Measurements from ENCODE around the gene CIC. TPM values are rescaled to one million over a fixed set of nuclear protein-coding genes. Genes with fewer than 3 reads are reported as not detected.

The CIC gene
- total and polyA plus RNA-seq, 4 experiments from 2014 or later = 3.5 to 82.6 (median 81.6) TPM; not detected in 1

DNA sequence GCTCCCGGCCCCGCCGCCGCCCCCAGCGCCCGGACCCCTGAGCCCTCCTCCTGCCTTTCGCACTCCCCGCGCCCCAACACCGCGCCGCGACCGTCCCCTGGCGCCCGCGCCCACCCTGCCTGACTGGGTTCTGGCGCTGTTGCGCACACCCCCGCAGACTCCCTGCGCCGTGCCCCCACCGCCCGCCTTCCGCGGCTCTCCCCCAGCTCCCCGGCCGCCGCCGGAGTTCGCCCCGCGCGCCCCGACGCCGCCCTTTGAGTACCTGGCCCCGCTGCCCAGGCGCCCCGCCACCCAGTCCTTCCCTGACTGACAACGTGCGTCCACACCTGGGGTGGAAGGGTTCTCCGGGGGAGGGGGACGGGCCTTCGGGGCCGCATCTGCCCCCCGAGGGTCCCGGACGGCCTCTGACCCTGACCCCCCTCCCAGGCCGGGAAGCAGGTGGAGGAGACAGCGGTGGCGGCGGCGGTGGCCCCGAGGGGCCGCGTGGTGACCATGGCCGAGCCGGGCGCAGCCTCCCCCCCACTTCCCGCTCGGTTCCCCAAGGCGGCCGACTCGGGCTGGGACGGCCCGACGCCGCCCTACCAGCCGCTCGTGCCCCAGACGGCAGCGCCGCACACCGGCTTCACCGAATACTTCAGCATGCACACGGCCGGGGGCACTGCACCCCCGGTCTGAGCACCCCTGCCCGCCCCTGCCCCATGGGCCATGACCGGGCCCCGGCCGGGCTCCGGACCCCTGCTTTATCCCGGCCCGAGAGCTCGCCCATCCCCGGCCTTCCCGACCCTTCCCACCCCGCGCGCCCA lies 55.0 kb downstream of the CIC start:
- Histone ChIP-seq H3K27me3 (ENCODE audit: insufficient read depth, low read length) (no peaks in the 10 kb centered on the region), H3K9me3 (ENCODE audit: control insufficient read depth in 1 of 2, low read length in 2 of 2) (no peaks in the 10 kb centered on the region), H3K36me3 (ENCODE audit: insufficient read depth, low read length) (no peaks in the 10 kb centered on the region), H3K4me3 (ENCODE audit: low read length in 2 of 2) (peak overlapping the region in 1 of 2 donors; percentile 66), H3K27ac (ENCODE audit: low read depth, low read length) (no peak overlapping the region), H3K4me1 (ENCODE audit: insufficient read depth, low read length) (peaks cover 19% of the 10 kb centered on the region)
- DNase-seq = peak in 3 of 5 donors; percentile 16 to 49 (median 30)
- H3K27me3 Mint-ChIP-seq = peaks cover 5 to 12% of the 10 kb centered on the region in 2 donors
- no peak overlapping the region for H3K27ac Mint-ChIP-seq
- H3K4me3 Mint-ChIP-seq = peak overlapping the region in 3 of 8 donors; percentile 36 to 94 (median 59)
- ChIA-PET CTCF (ENCODE audit: partially characterized antibody) (interaction anchor here (2.1 to 3.9 kb wide), 2 partner anchors 26 to 214 kb away, joined by 10 to 23 read pairs; no protein-coding TSS in a partner anchor), POLR2A (ENCODE audit: partially characterized antibody) (interaction anchor here (1.2 kb wide), 1 partner anchor 748 kb away, joined by 3 read pairs; the partner anchor contains the start of gene CEACAM21)
- intact Hi-C loops (cut with micrococcal nuclease) = loop anchor here (2.0 kb wide), 2 partner anchors 73 to 99 kb away; no protein-coding TSS in a partner anchor
- peaks cover 7 to 31% (median 20%) of the 10 kb centered on the region in 4 donors for H3K4me1 Mint-ChIP-seq
- H3K9me3 Mint-ChIP-seq = no peaks in the 10 kb centered on the region
- H3K36me3 Mint-ChIP-seq = peaks cover 0 to 7% of the 10 kb centered on the region in 2 donors

DNA sequence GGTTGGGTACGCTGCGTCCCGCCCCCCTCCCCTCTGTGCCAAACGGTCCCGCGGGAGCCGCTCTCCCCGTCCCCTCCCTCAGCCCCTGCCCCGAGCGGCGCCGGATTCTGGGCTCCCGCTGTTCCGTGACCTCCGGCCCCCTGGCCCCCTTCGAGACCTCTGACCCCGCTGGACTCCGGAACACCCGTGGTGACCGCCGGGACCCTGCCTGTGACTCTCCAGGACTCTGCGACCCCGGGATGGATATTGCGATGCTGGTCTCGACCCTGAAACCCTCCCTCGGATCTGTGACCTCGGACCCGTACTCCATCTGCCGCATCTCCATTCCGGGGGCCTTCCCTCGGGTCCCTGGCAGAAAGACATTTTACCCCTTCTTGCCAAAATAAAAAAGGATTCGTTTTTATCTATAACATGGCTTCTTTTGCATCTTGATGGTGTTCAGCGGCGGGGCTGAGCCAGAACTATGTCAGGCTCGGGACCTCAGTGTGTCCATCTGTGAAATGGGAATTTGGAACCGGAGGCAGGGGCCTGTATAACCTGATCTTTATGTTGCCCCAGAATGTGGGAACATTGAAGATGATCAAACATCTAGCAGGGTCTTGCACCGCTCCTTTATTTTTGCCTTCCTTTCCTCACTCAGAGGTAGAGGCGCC lies 55.7 kb downstream of the CIC start:
- ChIA-PET CTCF (ENCODE audit: partially characterized antibody) (interaction anchor here (3.9 kb wide), 1 partner anchor 215 kb away, joined by 23 read pairs; no protein-coding TSS in a partner anchor), POLR2A (ENCODE audit: partially characterized antibody) (no interaction called here)
- Mint-ChIP-seq H3K4me1 (peaks cover 7 to 31% (median 20%) of the 10 kb centered on the region in 4 donors), H3K9me3 (no peaks in the 10 kb centered on the region), H3K27ac (peak overlapping the region; percentile 75 to 91 (median 89)), H3K4me3 (peak overlapping the region; percentile 89 to 95 (median 92)), H3K36me3 (peaks cover 0 to 7% of the 10 kb centered on the region in 2 donors), H3K27me3 (peaks cover 5 to 12% of the 10 kb centered on the region in 2 donors)
- no peak for DNase-seq
- intact Hi-C loops (cut with micrococcal nuclease) = loop anchor here (1.0 to 2.0 kb wide), 11 partner anchors 22 to 248 kb away; partner anchors contain the start of genes ERF, GSK3A, PAFAH1B3 and POU2F2
- Histone ChIP-seq H3K27ac (ENCODE audit: low read depth, low read length) (no peak overlapping the region), H3K27me3 (ENCODE audit: insufficient read depth, low read length) (no peaks in the 10 kb centered on the region), H3K4me1 (ENCODE audit: insufficient read depth, low read length) (peaks cover 19% of the 10 kb centered on the region), H3K4me3 (ENCODE audit: low read length in 2 of 2) (peak overlapping the region; percentile 66 to 67), H3K36me3 (ENCODE audit: insufficient read depth, low read length) (no peaks in the 10 kb centered on the region), H3K9me3 (ENCODE audit: control insufficient read depth in 1 of 2, low read length in 2 of 2) (no peaks in the 10 kb centered on the region)

DNA sequence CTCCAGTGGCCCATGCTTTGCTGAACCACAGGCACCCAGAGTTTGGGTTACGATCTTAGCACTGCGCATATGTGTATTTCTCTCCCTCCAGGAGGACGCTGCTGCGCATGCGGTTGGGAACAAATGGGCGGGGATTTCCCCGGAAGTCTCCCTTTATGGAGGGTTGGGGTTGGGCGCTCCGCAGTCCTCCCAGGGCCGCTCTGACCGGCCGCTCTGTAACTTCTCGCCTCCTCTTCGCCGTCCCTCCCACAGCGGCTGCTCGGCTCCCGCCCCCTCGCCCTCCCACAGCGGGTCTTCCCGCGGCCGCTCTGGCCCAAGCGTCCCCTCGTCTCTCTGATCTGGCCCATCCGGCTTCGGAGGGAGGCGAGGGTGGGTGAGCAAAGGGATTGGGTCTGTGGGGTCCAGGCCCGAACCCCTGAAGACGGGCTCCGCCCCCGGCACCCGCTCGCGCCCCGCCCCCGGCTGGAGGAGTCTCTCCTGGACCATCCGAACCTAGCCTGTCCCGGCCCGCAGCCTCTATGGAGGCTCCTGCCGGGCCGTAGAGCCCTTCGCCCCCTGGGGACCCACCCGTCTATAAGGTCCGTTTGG lies 56.4 kb downstream of the CIC start, which contains the start of gene MEGF8:
MEGF8 (plus strand) TSS at position 328 of the 588 bp plus-strand sequence. CDS start 609 bp downstream, outside the sequence.
- Mint-ChIP-seq H3K36me3 (peaks cover 0 to 7% of the 10 kb centered on the region in 2 donors), H3K27ac (peak within 1 kb of the TSS; percentile 85 to 91 (median 90)), H3K4me3 (peak within 1 kb of the TSS; percentile 89 to 95 (median 92)), H3K4me1 (peaks cover 7 to 31% (median 20%) of the 10 kb centered on the region in 4 donors), H3K27me3 (peaks cover 5 to 12% of the 10 kb centered on the region in 2 donors), H3K9me3 (no peaks in the 10 kb centered on the region)
- ChIA-PET POLR2A (ENCODE audit: partially characterized antibody) (no interaction called here), CTCF (ENCODE audit: partially characterized antibody) (no interaction called here)
- Histone ChIP-seq H3K9me3 (ENCODE audit: control insufficient read depth in 1 of 2, low read length in 2 of 2) (no peaks in the 10 kb centered on the region), H3K4me3 (ENCODE audit: low read length in 2 of 2) (peak within 1 kb of the TSS; percentile 66 to 90), H3K27me3 (ENCODE audit: insufficient read depth, low read length) (no peaks in the 10 kb centered on the region), H3K36me3 (ENCODE audit: insufficient read depth, low read length) (no peaks in the 10 kb centered on the region), H3K4me1 (ENCODE audit: insufficient read depth, low read length) (peaks cover 19% of the 10 kb centered on the region), H3K27ac (ENCODE audit: low read depth, low read length) (peak within 1 kb of the TSS; percentile 81)
- intact Hi-C loops (cut with micrococcal nuclease) = loop anchor here (1.0 to 2.0 kb wide), 11 partner anchors 23 to 249 kb away; partner anchors contain the start of genes ERF, GSK3A, PAFAH1B3 and POU2F2
- peak; percentile 97 to 99 (median 99) for DNase-seq

- H3K27ac Mint-ChIP-seq = peak overlapping the region; percentile 85 to 90 (median 89)
- intact Hi-C loops (cut with micrococcal nuclease) = loop anchor here (1.0 to 2.0 kb wide), 11 partner anchors 24 to 250 kb away; partner anchors contain the start of genes ERF, GSK3A, PAFAH1B3 and POU2F2
- Histone ChIP-seq H3K4me3 (ENCODE audit: low read length in 2 of 2) (peak overlapping the region; percentile 66 to 90), H3K27me3 (ENCODE audit: insufficient read depth, low read length) (no peaks in the 10 kb centered on the region), H3K36me3 (ENCODE audit: insufficient read depth, low read length) (no peaks in the 10 kb centered on the region), H3K27ac (ENCODE audit: low read depth, low read length) (peak overlapping the region; percentile 81), H3K9me3 (ENCODE audit: control insufficient read depth in 1 of 2, low read length in 2 of 2) (no peaks in the 10 kb centered on the region), H3K4me1 (ENCODE audit: insufficient read depth, low read length) (peaks cover 19% of the 10 kb centered on the region)
- H3K27me3 Mint-ChIP-seq = peaks cover 5 to 12% of the 10 kb centered on the region in 2 donors
- POLR2A ChIA-PET (ENCODE audit: partially characterized antibody) = interaction anchor here (0.7 kb wide), 1 partner anchor 82 kb away, joined by 3 read pairs; no protein-coding TSS in a partner anchor
- H3K4me3 Mint-ChIP-seq = peak overlapping the region; percentile 89 to 95 (median 92)
- CTCF ChIA-PET (ENCODE audit: partially characterized antibody) = no interaction called here
- no peaks in the 10 kb centered on the region for H3K9me3 Mint-ChIP-seq
- peaks cover 0 to 7% of the 10 kb centered on the region in 2 donors for H3K36me3 Mint-ChIP-seq
- peaks cover 7 to 31% (median 20%) of the 10 kb centered on the region in 4 donors for H3K4me1 Mint-ChIP-seq
- DNase-seq = peak in 2 of 5 donors; percentile 32 to 53
These were observed 57.1 kb downstream of the CIC start for GRCh38 chr19:42325896-42326771.

GRCh38 chr19:42326969-42327368 lies 57.9 kb downstream of the CIC start:
- Mint-ChIP-seq H3K4me1 (peaks cover 7 to 31% (median 20%) of the 10 kb centered on the region in 4 donors), H3K4me3 (peak overlapping the region; percentile 51 to 94 (median 79)), H3K9me3 (no peaks in the 10 kb centered on the region), H3K27me3 (peaks cover 5 to 12% of the 10 kb centered on the region in 2 donors), H3K36me3 (peaks cover 0 to 7% of the 10 kb centered on the region in 2 donors), H3K27ac (peak overlapping the region in 1 of 7 donors; percentile 38)
- H3K27me3 ChIP-seq (ENCODE audit: insufficient read depth, low read length) = no peaks in the 10 kb centered on the region
- H3K4me3 ChIP-seq (ENCODE audit: low read length in 2 of 2) = no peak overlapping the region
- no peaks in the 10 kb centered on the region for H3K36me3 ChIP-seq (ENCODE audit: insufficient read depth, low read length)
- H3K4me1 ChIP-seq (ENCODE audit: insufficient read depth, low read length) = peaks cover 19% of the 10 kb centered on the region
- no peak for DNase-seq
- H3K9me3 ChIP-seq (ENCODE audit: control insufficient read depth in 1 of 2, low read length in 2 of 2) = no peaks in the 10 kb centered on the region
- no peak overlapping the region for H3K27ac ChIP-seq (ENCODE audit: low read depth, low read length)
- ChIA-PET CTCF (ENCODE audit: partially characterized antibody) (interaction anchor here (1.5 kb wide), 1 partner anchor 112 kb away, joined by 5 read pairs; no protein-coding TSS in a partner anchor), POLR2A (ENCODE audit: partially characterized antibody) (interaction anchor here (0.7 kb wide), 1 partner anchor 83 kb away, joined by 3 read pairs; no protein-coding TSS in a partner anchor)
- intact Hi-C loops (cut with micrococcal nuclease) = no loop called here

GRCh38 chr19:42327381-42327780 lies 58.3 kb downstream of the CIC start:
- intact Hi-C loops (cut with micrococcal nuclease) = no loop called here
- Histone ChIP-seq H3K4me3 (ENCODE audit: low read length in 2 of 2) (no peak overlapping the region), H3K4me1 (ENCODE audit: insufficient read depth, low read length) (peaks cover 19% of the 10 kb centered on the region), H3K36me3 (ENCODE audit: insufficient read depth, low read length) (no peaks in the 10 kb centered on the region), H3K27me3 (ENCODE audit: insufficient read depth, low read length) (no peaks in the 10 kb centered on the region), H3K9me3 (ENCODE audit: control insufficient read depth in 1 of 2, low read length in 2 of 2) (no peaks in the 10 kb centered on the region), H3K27ac (ENCODE audit: low read depth, low read length) (no peak overlapping the region)
- no peaks in the 10 kb centered on the region for H3K9me3 Mint-ChIP-seq
- H3K4me1 Mint-ChIP-seq = peaks cover 7 to 31% (median 20%) of the 10 kb centered on the region in 4 donors
- H3K4me3 Mint-ChIP-seq = peak overlapping the region in 3 of 8 donors; percentile 26 to 92 (median 69)
- H3K27ac Mint-ChIP-seq = no peak overlapping the region
- ChIA-PET CTCF (ENCODE audit: partially characterized antibody) (interaction anchor here (1.5 kb wide), 1 partner anchor 111 kb away, joined by 5 read pairs; no protein-coding TSS in a partner anchor), POLR2A (ENCODE audit: partially characterized antibody) (no interaction called here)
- H3K27me3 Mint-ChIP-seq = peaks cover 5 to 9% of the 10 kb centered on the region in 2 donors
- H3K36me3 Mint-ChIP-seq = peaks cover 0 to 7% of the 10 kb centered on the region in 2 donors
- DNase-seq = no peak
